Hepatocyte (in vitro differentiated cells): Measurements from ENCODE around the gene KHNYN. TPM values are rescaled to one million over a fixed set of nuclear protein-coding genes. Genes with fewer than 3 reads are reported as not detected.

ENCODE experiments used
- DNase-seq: peaks from one replicate; pipeline ENCODE4 v3.0.0-alpha.2; 2016; ENCODE audit warnings: low spot score
- H2AFZ ChIP-seq: fragments of 200-600 bp; sonication (generic); 2 replicates; pipeline ENCODE4 v1.6.0; 2016; ENCODE audit warnings: antibody characterized with exemption, mild to moderate bottlenecking
- H3K27ac ChIP-seq: fragments of 200-600 bp; sonication (generic); 2 replicates; pipeline ENCODE4 v1.5.1; 2016; ENCODE audit warnings: mild to moderate bottlenecking
- H3K27me3 ChIP-seq: fragments of 200-600 bp; sonication (generic); 2 replicates; pipeline ENCODE4 v1.6.1; 2016
- H3K36me3 ChIP-seq: fragments of 200-600 bp; sonication (generic); replicated peaks from 2 replicates; pipeline ENCODE4 v1.5.1; 2016; ENCODE audit warnings: low read depth; ENCODE audit not compliant: insufficient read depth
- H3K4me1 ChIP-seq: fragments of 200-600 bp; sonication (generic); 2 replicates; pipeline ENCODE4 v1.5.1; 2016; ENCODE audit warnings: mild to moderate bottlenecking, moderate library complexity; ENCODE audit not compliant: insufficient read depth
- H3K4me2 ChIP-seq: fragments of 200-600 bp; sonication (generic); 2 replicates; pipeline ENCODE4 v1.6.0; 2016
- H3K4me3 ChIP-seq: fragments of 200-600 bp; sonication (generic); 2 replicates; pipeline ENCODE4 v1.5.1; 2016; ENCODE audit warnings: mild to moderate bottlenecking
- H3K79me2 ChIP-seq: fragments of 200-600 bp; sonication (generic); 2 replicates; pipeline ENCODE4 v1.6.0; 2017; ENCODE audit warnings: mild to moderate bottlenecking
- H3K9me2 ChIP-seq: fragments of 200-600 bp; sonication (generic); replicated peaks from 2 replicates; pipeline ENCODE4 v1.6.0; 2017; ENCODE audit warnings: mild to moderate bottlenecking; ENCODE audit not compliant: insufficient read depth
- H3K9me3 ChIP-seq: fragments of 200-600 bp; sonication (generic); 2 replicates; pipeline ENCODE4 v1.5.1; 2016; ENCODE audit warnings: low read depth, mild to moderate bottlenecking
- H4K20me1 ChIP-seq: fragments of 200-600 bp; sonication (generic); 2 replicates; pipeline ENCODE4 v1.6.0; 2016; ENCODE audit warnings: mild to moderate bottlenecking; ENCODE audit not compliant: insufficient read depth, poor library complexity, severe bottlenecking
- CTCF ChIP-seq: fragments of 200-600 bp; sonication (generic); IDR thresholded peaks from 2 replicates; pipeline ENCODE4 v1.5.1; 2016; ENCODE audit warnings: antibody characterized with exemption, mild to moderate bottlenecking; ENCODE audit not compliant: poor library complexity
- EZH2 ChIP-seq: fragments of 200-600 bp; sonication (generic); IDR thresholded peaks from 2 replicates; pipeline ENCODE4 v1.6.1; 2016; ENCODE audit warnings: antibody characterized with exemption, mild to moderate bottlenecking, borderline replicate concordance
- EZH2phosphoT487 ChIP-seq: fragments of 200-600 bp; sonication (generic); IDR thresholded peaks from one replicate; pipeline ENCODE4 v1.6.1; 2018; ENCODE audit warnings: antibody characterized with exemption, mild to moderate bottlenecking, low read depth, moderate library complexity; ENCODE audit not compliant: unreplicated experiment, severe bottlenecking
- WGBS: methylation state at CpG from one replicate; pipeline ENCODE4 v1.1.6; 2016; ENCODE audit warnings: low lambda C conversion rate; ENCODE audit errors: missing lambda C conversion rate; 5-methylcytosine and 5-hydroxymethylcytosine counted together
- polyA plus RNA-seq: library from polyadenylated mRNA; unstranded; fragments of >200 nt; fragmentation: Nextera tagmentation; extraction: Ambion mirVana; gene quantifications from 2 replicates; pipeline ENCODE4 v1.2.1, GENCODE V29; 2016
- total RNA-seq: library from RNA; depleted of rRNA; stranded (reverse); fragments of >200 nt; gene quantifications from 2 replicates; pipeline ENCODE4 v1.2.3, GENCODE V29; 2014

KHNYN gene
- total and polyA plus RNA-seq, 2 experiments from 2014 or later: 36.4 to 90.5 TPM

DNA sequence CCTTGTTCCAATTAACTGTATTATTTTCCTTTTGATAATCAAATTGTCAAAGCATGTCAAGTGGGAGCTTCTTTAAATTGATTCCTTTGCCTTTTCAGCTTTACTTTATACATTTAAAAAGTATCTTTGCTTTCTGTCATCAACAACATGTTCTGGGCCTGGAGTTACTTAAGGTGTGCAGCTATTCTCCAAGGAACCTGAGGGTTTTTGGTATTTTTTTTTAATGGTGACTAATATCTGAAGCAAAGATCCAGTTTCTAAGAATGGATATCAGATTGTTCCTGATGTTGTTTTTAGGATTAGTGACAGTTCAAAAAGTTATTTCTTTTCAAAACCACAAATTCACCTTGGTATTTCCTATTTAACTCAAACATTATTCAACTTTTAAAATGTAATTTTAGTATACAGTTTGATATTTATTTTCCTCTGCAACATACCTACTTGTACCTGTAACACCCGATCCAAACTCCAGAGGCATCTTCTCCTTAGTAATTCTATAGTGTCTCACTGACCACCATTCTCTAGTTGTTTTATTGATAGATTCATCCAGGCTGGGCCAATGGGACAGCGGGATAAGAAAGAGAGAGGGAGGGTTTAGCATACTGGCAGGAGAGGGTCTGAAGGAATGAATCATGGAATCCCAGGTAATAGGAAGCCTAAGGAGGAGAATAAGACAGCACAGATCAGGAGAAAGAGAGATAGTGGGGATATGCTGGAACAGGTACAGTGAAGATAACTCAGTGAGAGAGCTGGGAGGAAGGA lies 3.4 kb upstream of the KHNYN start:
- Histone ChIP-seq H3K9me2 (no peaks in the 10 kb centered on the region), H3K79me2 (peaks cover 17% of the 10 kb centered on the region), H3K27ac (peak overlapping the region; percentile 87), H4K20me1 (peaks cover 4% of the 10 kb centered on the region), H2AFZ (no peak overlapping the region), H3K4me2 (peak overlapping the region; percentile 21), H3K27me3 (no peaks in the 10 kb centered on the region), H3K36me3 (no peaks in the 10 kb centered on the region), H3K4me3 (no peak overlapping the region), H3K4me1 (peaks cover 37% of the 10 kb centered on the region), H3K9me3 (no peaks in the 10 kb centered on the region)
- TF ChIP-seq CTCF: no peak
- TF ChIP-seq EZH2phosphoT487: no peak
- TF ChIP-seq EZH2: no peak
- no peak for DNase-seq
- WGBS: 69% methylated on average over 2 of the region's 2 CpGs

DNA sequence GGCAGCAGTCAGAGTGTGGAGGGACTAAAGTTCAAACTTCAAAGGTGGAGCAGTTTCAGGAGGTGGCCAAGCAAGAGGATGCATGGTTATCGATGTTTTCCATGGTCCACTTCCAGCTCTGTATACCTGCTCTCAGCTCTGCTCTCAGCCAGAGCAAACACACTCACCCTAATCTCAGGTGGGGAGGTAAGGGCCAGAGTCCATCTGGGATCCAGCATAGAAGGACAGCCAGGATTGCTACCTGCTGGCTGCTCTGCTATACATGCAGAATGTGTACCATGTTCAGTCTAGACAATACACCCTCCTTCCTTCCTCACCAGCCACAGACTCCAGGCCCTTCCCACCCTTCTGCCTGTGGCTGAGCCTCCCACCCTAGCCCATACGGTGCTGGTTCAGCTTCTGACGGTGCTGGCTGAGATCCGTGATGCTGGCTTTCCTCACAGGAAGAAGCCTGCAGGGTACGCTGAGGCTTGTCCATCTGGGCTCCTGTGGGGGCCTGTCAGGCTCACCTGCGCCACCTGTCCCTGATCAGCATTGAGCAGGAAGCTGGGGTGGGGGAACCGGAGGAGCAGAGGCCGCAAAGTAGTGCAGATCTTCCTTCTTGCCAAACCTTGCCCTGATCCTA lies 2.7 kb upstream of the KHNYN start:
- Histone ChIP-seq H3K9me2 (no peaks in the 10 kb centered on the region), H3K27me3 (no peaks in the 10 kb centered on the region), H3K4me3 (no peak overlapping the region), H2AFZ (no peak overlapping the region), H3K36me3 (no peaks in the 10 kb centered on the region), H3K4me1 (peaks cover 43% of the 10 kb centered on the region), H3K4me2 (peak overlapping the region; percentile 63), H3K9me3 (no peaks in the 10 kb centered on the region), H4K20me1 (peaks cover 9% of the 10 kb centered on the region), H3K79me2 (peaks cover 24% of the 10 kb centered on the region), H3K27ac (peak overlapping the region; percentile 98)
- 53% methylated on average over 8 of the region's 8 CpGs for WGBS
- TF ChIP-seq CTCF (no peak), EZH2 (no peak), EZH2phosphoT487 (no peak)
- peak; percentile 79 for DNase-seq

DNA sequence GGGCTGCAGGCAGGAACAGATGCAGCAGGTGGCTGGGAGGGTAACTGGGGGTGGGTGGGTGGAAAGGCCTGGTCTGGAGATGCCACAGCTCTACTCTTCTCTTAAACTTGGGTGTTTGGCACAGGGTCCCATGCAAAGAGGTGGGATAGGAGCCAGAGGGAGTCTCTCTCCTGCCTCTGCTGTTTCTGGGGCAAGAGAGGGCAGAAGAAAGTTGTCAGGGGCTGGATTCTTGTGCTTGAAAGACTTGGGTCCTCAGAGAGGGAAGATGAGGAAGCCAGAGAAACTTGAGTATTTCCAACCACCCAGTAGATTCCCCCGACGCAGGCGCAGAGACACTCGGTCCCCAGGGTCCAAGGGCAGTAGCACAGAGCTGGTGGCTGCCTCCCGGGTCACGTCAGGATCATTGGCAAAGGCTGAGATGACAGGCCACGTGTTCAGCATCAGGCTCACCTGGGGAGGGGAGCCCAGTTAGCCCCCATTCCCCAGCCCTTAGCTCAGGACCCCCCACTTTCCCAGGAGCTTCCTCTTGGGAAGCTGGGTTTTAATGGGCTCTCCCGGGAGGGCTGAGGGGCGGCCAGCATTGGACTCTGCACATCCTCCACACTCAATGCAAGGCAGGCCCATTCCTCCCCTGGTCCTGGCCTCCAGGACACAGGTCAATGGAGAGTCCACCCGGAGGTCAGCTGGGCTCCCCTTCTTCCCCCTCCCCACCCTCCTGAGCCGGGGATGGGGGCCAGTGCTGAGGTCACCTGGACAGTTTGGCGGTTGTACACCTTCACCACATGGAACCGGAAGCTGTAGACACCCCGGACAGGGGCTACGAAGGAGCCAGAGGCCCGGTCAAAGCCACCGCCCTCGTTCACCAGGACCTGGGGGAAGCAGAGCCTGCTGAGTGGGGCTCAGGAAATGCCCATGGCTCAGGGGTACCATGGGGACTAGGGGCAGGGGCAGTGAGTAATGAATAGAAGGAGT lies 1.9 kb upstream of the KHNYN start:
- 84% methylated on average over 16 of the region's 18 CpGs for WGBS
- Histone ChIP-seq H3K36me3 (no peaks in the 10 kb centered on the region), H3K79me2 (peaks cover 30% of the 10 kb centered on the region), H3K4me1 (peaks cover 40% of the 10 kb centered on the region), H2AFZ (no peak overlapping the region), H3K4me2 (peak overlapping the region; percentile 63), H3K4me3 (no peak overlapping the region), H3K9me3 (no peaks in the 10 kb centered on the region), H4K20me1 (peaks cover 17% of the 10 kb centered on the region), H3K27me3 (no peaks in the 10 kb centered on the region), H3K27ac (peak overlapping the region; percentile 98), H3K9me2 (no peaks in the 10 kb centered on the region)
- DNase-seq: no peak
- TF ChIP-seq CTCF (no peak), EZH2 (no peak), EZH2phosphoT487 (no peak)
